Right renal cortex interstitium (tissue), 3 donors: ENCODE results near the gene DCTPP1. TPM values are rescaled to one million over a fixed set of nuclear protein-coding genes. Genes with fewer than 3 reads are reported as not detected.

Source experiments
- DNase-seq, 3 donors: peaks; one replicate each; pipeline ENCODE4 v3.0.0-alpha.2; 2013; ENCODE audit warnings: low read depth in 3 of 3, low spot score in 2 of 3
- polyA plus RNA-seq, 3 donors: library from polyadenylated mRNA; unstranded; fragments of 120-200 nt; gene quantifications; one replicate each; pipeline ENCODE4 v1.2.1, GENCODE V29; 2013; ENCODE audit not compliant: insufficient read length in 3 of 3

The DCTPP1 gene
- polyA plus RNA-seq, 3 donors = 35.6 to 46.6 (median 42.5) TPM

DNA sequence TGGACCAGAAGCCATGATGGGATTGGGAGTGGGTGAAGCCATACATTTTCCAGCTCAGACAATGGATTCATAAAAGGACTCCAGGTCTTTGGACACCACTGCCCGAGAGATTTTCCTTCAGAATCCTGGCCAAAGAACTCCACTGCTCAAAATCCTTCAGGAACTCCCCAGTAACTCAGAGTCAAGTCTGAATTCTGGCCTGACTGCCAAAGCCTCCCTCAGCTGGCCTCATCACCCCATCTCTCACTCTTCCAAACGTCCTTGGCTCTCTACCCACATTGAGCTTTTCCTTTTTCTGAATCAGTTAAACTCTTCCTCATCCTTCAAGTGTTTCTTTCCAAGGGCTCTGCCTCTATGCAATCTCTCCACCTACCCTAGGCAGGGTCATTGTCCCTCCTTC, 46.3 kb downstream of the DCTPP1 start:
- DNase-seq = no peak

DNA sequence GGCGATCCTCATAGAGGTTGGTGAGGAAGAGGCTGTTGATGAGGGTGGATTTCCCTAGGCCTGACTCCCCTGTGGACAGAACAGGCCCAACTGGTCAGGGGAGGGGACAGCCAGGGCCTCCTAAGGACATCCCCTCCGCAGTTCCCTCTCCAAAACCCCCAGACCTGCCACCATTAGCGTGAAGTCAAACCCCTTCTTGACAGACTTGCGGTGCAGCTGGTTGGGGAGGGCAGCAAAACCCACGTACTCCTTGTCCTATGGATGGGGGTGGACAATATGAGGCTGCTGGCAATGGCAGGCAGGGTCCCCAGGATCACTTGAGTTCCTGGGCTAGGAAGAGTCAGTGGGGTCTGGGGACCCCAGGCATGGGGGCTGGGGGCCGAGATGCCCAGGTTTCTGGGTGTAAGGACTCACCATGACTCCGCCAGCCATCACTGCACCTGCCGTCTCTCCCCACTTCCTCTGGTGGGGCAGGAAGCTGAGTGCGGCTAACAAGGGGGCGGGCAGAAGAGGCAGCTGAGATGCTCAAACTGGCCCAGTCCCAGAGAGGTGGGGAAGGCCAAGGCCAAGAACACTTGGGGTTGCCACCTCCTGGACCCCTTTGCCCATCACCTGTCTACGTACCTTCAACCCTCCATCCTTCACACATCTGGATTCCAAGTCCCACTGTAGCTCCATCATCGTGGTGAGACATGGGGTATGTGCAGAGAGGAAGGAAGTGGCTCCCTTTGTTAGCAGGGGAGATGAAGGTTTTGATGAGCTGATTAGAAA, 47.5 kb downstream of the DCTPP1 start, which contains the start of gene SEPTIN1:
SEPTIN1 (minus strand) TSS at position 451 of the 771 bp plus-strand sequence; CDS start at position 432, 19 bp downstream.
- no peak for DNase-seq

DNA sequence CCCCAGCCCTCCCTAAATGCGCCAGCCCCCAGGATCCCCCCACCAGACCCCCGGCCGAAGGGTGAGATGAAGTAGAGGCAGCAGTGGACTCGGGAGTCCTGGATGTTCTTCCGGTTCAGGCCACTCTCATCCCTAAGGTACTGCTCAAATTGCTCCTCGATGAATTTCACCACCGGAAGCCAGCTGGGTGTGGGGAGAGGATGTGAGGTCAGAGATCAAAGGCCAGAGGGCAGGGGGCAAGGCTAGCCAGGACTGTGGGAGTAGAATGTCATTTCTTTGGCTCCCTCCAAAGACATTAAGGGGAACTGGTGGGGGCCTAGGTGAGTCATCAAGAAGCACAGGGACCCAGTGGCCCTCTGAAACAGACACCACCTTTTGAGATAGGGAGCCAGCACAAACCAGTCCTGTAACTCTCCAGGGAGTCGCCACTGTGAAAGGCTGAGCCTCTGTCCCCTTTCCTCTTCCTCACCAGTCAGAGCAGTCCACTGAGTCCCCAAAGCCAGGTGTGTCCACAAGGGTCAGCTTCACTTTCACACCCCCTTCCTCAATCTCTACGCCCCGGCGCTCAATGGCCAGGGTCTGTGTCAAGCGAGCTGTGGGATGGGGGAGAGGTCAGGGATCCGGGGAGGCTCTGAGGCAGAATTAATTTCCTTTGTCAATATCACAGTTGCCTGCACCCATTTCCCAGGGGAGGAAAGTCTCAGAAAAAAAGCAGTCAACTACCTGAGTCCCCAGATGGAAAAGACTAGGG, 48.4 kb downstream of the DCTPP1 start:
- no peak for DNase-seq

DNA sequence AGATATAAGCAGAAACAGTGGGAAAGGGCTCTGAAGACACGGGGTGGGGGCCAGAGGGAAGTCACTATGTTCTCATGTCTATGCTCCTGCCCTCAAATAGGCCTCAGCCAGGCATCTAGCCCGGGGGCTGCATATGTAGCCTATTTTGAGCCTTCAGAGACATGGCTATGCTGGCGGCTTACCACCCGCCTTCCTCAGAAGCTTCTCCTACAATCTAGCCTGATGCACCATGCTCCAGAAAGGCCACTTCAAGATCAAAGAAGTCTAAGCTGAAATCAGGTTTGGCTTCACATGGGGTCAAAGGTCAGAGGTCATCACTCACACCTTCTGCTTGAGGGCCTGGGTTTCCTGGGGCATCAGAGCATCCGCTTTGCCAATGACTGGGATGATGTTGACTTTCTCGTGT, 49.0 kb downstream of the DCTPP1 start:
- no peak for DNase-seq

DNA sequence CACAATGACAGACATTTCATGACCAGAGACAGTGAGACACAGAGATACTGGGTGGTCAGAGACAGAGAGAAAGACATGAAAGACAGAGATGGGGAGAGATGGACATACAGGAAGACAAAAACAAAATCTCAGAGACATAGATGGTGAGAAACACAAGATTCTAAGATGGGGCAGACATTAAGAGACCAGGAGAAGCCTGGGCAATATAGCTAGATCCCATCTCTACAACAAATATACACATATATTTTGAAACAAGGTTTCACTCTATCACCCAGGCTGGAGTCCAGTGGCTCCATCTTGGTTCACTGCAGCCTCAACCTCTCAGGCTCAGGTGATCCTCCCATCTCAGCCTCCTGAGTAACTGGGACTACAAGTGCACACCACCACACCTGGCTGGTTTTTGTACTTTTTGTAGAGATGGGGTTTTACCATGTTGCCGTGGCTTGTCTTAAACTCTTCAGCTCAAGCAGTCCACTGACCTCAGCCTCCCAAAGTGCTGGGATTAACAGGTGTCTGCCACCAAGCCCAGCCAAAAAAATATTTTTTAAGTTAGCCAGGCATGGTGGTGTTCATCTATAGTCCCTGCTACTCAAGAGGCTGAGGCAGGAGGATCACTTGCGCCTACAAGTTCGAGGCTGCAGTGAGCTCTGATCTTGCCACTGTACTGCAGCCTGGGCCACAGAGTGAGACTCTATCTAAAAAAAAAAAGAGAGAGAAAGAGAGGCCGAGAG, 49.6 kb downstream of the DCTPP1 start:
- no peak for DNase-seq

DNA sequence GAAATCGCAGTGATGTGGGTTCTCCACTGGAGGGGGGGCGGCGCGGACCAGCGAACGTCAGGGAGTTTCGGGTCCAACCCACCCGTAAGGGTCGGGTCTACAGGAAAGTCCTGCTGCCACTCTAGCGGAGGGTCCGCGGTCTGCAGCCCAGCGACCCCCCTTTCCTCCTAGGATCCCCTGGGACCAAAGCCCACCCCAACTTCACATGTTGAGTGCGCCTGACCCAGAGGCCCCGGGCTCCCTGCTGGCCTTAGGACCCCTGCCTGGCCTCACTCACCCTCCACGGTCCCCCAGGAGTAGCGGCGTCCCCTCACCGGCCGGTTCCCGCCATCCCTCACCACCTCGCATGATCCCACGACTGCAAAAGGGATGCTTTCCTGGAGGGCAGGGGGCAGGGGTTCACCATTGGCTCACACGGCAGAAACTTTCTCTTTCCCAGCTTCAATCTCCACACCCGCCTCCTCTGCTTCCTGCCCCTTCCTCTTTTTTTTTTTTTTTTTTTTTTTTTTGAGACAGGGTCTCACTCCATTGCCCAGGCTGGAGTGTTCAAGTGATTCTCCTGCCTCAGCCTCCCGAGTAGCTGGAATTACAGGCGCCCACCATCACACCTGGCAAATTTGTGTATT, 50.6 kb downstream of the DCTPP1 start:
- DNase-seq = no peak

DNA sequence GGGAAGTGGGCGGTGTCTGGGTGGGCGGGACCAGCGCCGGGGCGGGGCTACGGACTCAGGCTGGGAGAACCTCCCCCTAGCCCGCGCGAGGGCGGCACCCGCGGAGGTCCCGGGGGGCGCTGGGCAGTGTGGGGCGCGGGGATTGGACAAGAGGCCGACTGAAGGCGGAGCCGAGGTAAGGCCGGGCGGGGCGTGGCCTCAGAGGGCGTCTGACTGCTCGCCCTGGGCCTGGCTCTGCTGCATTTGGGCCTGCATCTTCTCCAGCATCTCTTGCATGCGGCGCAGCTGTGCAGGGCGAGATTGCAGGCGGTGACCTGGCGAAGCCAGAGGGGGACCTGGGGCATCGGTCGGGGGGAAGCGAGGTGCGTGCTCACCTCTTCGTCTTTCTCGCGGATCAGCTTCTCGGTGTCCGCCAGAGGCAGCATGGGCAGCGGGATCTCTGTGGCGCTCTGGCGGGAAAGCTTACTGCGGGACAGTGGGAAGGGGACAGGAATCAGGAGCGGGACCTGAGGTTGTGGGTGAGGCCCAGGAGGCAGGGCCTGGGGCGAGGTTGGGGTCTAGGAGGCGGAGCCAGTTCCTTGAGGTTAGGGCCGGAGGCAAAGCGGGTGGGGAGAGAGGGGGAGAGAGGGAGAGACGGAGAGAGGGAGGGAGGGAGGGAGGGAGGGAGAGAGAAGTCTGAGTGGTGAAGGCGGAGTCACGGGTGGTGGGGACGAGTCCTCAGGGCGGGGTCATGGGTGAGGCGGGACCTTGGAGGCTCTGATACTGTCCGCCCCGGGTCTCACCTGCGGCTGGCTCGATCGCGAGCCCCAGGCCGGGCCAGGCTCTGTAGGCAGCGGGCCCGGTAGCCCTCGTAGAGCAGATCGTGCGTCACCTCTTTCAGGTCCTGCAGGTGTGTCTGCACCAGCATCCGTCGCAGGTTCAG, 51.3 kb downstream of the DCTPP1 start:
- peak; percentile 86 to 96 (median 94) for DNase-seq

DNA sequence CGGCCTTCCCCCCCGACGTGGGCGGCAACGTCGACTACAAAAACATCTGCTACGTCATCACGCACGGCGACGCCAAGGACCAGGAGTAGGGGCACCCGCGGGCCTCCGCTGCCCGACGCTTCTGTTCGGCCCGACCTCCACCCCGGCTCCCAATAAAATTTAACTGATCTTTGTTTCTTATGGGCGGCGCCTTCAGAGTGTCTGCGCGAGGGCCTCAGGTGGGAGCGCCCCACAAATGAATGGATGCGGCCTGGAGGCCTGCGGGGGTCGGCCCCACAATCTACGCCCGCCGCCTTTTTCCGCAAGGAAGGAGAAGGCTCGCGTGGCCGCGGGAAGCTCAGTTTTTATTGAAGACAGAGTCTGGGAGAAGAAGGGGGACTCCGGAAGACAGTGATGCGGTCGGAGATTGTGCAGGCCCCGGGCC, 52.0 kb downstream of the DCTPP1 start:
- DNase-seq = peak in 2 of 3 donors; percentile 80

DNA sequence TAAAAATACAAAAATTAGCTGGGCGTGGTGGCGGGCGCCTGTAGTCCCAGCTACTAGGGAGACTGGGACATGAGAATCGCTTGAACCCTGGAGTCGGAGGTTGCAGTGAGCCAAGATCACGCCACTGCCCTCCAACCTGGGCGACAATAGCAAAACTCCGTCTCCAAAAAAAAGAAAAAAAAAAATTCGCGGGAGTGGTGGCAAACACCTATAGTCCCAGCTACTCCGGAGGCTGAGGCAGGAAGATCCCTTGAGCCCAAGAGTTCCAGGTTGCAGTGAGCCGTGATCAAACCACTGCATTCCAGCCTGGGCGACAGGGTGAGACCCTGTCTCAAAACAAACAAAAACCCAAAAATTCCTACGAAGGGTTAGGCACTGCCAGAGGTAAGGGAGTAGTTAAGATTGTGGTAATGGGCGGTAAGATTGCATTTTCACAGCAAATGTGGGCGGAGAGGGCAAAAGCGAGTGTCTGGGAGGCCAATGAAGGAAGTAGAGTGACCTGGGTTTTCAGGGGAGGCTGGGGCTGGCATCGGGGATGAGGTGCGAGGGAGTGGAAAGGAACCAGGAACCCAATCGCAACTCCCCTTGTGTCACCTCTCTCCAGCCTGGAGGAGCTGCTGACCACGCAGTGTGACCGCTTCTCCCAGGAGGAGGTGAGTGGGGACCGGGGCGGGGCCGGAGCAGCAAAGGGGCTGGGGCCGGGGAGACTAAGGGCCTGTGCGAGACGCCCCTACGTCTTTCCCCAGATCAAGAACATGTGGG, 52.6 kb downstream of the DCTPP1 start:
- peak in 1 of 3 donors; percentile 50 for DNase-seq

DNA sequence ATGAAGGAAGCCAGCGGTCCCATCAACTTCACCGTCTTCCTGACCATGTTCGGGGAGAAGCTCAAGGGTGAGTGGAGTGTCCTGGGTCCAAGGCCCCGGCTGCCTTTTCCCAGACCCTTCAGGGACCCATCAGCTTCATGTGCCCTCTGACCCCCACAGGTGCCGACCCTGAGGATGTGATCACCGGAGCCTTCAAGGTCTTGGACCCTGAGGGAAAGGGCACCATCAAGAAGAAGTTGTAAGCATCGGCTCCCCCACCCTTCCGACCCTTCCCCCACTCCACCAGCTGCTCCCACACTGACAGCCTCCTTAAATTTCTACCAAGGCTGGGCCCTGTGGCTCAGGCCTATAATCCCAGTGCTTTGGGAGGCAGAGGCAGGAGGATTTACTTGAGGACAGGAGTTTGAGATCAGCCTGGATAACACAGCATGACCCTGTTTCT, 53.3 kb downstream of the DCTPP1 start:
- no peak for DNase-seq

DNA sequence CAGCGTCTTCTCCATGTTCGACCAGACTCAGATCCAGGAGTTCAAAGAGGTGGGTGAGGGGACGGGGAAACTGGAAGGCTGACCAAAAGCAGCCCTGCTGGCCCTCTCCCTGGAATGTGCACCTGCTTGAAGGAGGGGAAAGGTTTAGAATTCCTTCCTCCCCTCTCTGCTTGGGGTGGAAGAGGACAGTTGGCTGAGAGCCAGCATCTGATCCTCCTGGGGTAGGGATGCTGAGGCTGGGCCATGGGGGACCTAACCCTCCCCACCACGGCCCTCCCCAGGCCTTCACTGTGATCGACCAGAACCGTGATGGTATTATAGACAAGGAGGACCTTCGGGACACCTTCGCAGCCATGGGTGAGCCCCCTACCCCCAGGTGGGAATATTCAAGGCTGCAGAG, 54.0 kb downstream of the DCTPP1 start:
- DNase-seq = no peak

DNA sequence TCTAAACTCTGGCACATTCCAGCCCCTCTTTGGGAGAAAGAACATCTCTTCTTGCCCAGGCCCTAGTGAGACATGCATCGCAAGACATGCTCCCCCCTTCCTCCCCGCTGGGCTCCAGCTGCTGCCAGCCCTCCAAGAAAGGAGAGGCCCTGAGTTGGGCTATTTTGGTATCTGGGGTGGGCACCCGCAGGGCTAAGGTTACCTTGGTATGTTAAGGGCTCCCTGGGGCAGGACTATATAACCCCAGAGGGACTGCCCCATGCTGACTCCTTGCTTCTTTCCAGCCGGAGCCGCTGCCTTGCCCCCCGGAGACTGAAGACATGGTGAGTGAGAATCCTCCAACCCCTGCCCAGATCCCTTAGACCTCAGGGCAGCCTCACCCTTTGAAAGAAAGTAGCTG, 55.3 kb downstream of the DCTPP1 start, which contains the start of gene MYL11:
MYL11 (plus strand) TSS at position 265 of the 400 bp plus-strand sequence; CDS start at position 321, 56 bp downstream.
- DNase-seq = no peak

Other genes with a start within 250 kb of the DCTPP1 start
- 1 to 10 TPM; 7.2 to 9.9 (median 9.3) TPM for gene CORO1A, start 246.4 kb downstream of the DCTPP1 start, polyA plus RNA-seq
- 10 to 100 TPM; 24.1 to 27.7 (median 26.4) TPM for gene BOLA2B, start 236.4 kb downstream of the DCTPP1 start, polyA plus RNA-seq
- 10 to 100 TPM; 14.8 to 17.2 (median 16.3) TPM for gene SLX1A, start 236.2 kb downstream of the DCTPP1 start, polyA plus RNA-seq
- gene SULT1A3, start 230.8 kb downstream of the DCTPP1 start, polyA plus RNA-seq = 10 to 100 TPM in 2 of 3 donors, 1 to 10 TPM in 1; 2.2 to 13.9 (median 11.9) TPM
- gene NPIPB13, start 181.6 kb downstream of the DCTPP1 start, polyA plus RNA-seq = 1 to 10 TPM; 3.8 to 5.6 (median 5.3) TPM
- 10 to 100 TPM; 58.4 to 62.9 (median 61.3) TPM for gene CD2BP2, start 74.7 kb downstream of the DCTPP1 start, polyA plus RNA-seq
- 10 to 100 TPM; 26.5 to 30.3 (median 28.4) TPM for gene TBC1D10B, start 59.5 kb downstream of the DCTPP1 start, polyA plus RNA-seq
- 1 to 10 TPM in 1 of 3 donors, under 1 TPM in 2; 0.72 to 1.0 (median 0.83) TPM for gene MYL11, start 55.2 kb downstream of the DCTPP1 start, polyA plus RNA-seq
- gene SEPTIN1, start 47.5 kb downstream of the DCTPP1 start, polyA plus RNA-seq = 1 to 10 TPM; 1.7 to 2.2 (median 2.1) TPM
- 10 to 100 TPM; 11.7 to 14.1 (median 13.0) TPM for gene ZNF48, start 34.6 kb downstream of the DCTPP1 start, polyA plus RNA-seq
- 1 to 10 TPM; 4.6 to 6.9 (median 5.7) TPM for gene ZNF771, start 22.4 kb downstream of the DCTPP1 start, polyA plus RNA-seq
- gene SEPHS2, start 15.8 kb upstream of the DCTPP1 start, polyA plus RNA-seq = 100 to 1,000 TPM in 2 of 3 donors, 10 to 100 TPM in 1; 94.8 to 105 (median 102) TPM
- 1 to 10 TPM; 2.0 to 2.8 (median 2.6) TPM for gene ITGAL, start 42.7 kb upstream of the DCTPP1 start, polyA plus RNA-seq
- gene ZNF768, start 96.5 kb upstream of the DCTPP1 start, polyA plus RNA-seq = 10 to 100 TPM; 44.8 to 51.7 (median 45.1) TPM
- 1 to 10 TPM; 9.1 to 9.7 (median 9.5) TPM for gene ZNF747, start 104.8 kb upstream of the DCTPP1 start, polyA plus RNA-seq
- 1 to 10 TPM; 8.5 to 9.1 (median 8.6) TPM for gene ZNF764, start 128.3 kb upstream of the DCTPP1 start, polyA plus RNA-seq
- 1 to 10 TPM; 8.4 to 9.4 (median 9.0) TPM for gene ZNF688, start 141.7 kb upstream of the DCTPP1 start, polyA plus RNA-seq
- gene ZNF785, start 155.7 kb upstream of the DCTPP1 start, polyA plus RNA-seq = 10 to 100 TPM; 17.0 to 18.5 (median 17.9) TPM
- 10 to 100 TPM; 13.5 to 14.7 (median 14.3) TPM for gene ZNF689, start 180.4 kb upstream of the DCTPP1 start, polyA plus RNA-seq
- gene PRR14, start 220.9 kb upstream of the DCTPP1 start, polyA plus RNA-seq = 10 to 100 TPM; 36.9 to 44.5 (median 42.4) TPM
- 10 to 100 TPM; 40.1 to 47.7 (median 42.9) TPM for gene FBRS, start 228.4 kb upstream of the DCTPP1 start, polyA plus RNA-seq